ENCODE measurements around the gene NXPH2.

Gene NXPH2

DNA sequence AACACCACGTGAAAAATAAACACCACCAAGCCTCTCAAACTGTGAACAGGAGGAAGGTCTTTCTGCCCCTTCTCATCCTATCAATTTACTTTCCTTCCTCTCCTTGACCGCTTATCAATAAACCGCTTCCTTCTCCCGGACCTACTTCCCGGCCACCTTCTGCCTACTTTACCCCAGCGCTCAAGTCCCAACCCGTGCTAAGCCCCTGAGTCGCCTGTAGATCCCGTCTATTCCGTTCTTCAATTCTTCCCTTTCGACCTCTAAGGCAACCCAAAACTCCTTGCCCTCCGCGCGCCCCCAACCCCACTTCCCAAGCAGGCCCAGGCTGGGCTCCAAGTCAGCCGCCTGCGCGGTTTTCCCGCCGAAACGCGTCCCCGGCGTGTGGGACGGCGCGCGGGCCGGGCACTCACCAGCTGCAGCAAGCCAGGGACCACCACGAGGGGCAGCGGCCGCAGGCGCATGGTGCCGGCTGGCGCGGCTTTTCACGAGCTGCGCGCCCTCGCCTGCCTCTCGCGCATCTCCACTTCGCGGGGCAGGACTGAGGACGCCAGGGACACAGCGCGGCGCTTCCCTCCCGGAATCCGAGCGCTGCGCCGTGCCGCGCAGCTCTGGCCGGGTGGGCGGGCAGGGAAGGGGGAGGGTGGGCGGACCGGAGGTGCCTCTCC is at the start of gene NXPH2:
Gene NXPH2 (minus strand): TSS at position 610 of the 665 bp plus-strand sequence. CDS start 149 bp downstream, at position 461.
- TF ChIP-seq, protein P1, sequence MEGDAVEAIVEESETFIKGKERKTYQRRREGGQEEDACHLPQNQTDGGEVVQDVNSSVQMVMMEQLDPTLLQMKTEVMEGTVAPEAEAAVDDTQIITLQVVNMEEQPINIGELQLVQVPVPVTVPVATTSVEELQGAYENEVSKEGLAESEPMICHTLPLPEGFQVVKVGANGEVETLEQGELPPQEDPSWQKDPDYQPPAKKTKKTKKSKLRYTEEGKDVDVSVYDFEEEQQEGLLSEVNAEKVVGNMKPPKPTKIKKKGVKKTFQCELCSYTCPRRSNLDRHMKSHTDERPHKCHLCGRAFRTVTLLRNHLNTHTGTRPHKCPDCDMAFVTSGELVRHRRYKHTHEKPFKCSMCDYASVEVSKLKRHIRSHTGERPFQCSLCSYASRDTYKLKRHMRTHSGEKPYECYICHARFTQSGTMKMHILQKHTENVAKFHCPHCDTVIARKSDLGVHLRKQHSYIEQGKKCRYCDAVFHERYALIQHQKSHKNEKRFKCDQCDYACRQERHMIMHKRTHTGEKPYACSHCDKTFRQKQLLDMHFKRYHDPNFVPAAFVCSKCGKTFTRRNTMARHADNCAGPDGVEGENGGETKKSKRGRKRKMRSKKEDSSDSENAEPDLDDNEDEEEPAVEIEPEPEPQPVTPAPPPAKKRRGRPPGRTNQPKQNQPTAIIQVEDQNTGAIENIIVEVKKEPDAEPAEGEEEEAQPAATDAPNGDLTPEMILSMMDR (conservative IDR thresholded peaks at IDR 0.05; ENCODE audit: low read depth), result no peak
- no peak for DNase-seq (ENCODE audit: low spot score)
- CTCF ChIA-PET, result interaction anchor here (0.7 kb wide), 2 partner anchors 46 to 402 kb away, joined by 3 read pairs; no protein-coding TSS in a partner anchor
- POLR2A ChIA-PET (ENCODE audit: low non-redundant PET), result no interaction called here
- H3K27ac ChIP-seq, result no peak within 1 kb of the TSS

DNA sequence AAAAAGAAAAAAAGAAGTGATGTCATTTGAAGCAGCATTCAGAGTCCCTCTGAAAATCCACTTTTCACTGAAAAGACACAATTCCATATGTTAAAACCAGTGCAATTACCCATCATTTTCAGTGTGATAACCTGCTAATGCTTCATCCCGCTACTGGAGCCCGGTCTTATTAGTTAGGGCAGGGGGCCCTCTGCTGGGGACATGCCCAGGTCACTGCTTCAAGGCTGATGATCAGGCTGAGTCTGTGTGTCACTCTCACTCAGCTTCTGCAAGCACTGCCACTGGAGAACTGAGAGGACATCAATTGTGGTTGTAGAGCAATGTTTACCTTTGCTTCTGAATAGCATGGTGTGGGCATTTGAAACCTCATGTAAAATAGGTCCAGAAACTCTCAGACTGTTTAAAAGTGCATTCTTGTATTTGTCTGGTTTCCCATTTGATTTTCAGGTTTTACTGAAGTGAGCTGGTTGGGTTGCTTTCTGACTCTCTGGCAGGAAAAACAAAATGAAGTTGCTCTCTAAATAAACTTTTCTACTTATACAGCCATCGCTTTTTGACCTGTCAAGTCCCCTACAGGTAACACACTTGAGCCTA is 49.2 kb upstream of the NXPH2 start:
- DNase-seq (ENCODE audit: low spot score), result peak; percentile 29
- ChIA-PET CTCF (interaction anchor here (1.0 kb wide), 1 partner anchor 919 kb away, joined by 5 read pairs; no protein-coding TSS in a partner anchor), POLR2A (ENCODE audit: low non-redundant PET) (no interaction called here)
- H3K27ac ChIP-seq, result no peak overlapping the region
- TF ChIP-seq, protein P1 (conservative IDR thresholded peaks at IDR 0.05; ENCODE audit: low read depth), result 0 out of 2 replicates have a peak, but pooled peaks have one; percentile 24

DNA sequence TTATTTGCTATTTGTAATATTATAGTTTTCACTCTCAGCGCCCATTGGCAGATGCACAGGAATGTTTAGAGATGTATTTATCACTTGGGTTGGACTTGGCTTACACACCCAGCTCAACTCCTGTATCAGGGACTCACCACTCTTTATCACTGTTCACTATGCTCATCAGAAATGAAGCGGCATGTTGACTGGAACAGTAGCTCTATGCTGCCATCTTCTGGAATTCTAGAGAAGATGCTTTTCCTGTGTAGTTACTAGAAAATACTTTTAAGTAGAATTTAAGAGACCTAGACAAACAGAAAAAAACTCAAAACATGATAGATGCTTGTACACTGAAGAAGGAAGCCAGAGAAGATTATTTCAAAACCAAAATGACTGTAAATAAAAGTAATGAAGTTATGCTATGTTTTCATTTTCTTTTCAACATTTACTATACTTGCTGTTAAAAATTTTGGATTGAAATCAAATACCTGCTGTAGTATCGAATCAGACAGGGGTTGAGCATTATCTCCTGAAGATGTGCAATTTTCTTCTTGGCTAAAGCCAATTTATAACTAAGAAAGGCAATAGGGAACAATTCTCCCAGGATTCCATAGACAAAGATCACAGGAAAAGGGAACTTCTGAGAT is 47.4 kb upstream of the NXPH2 start:
- H3K27ac ChIP-seq, result no peak overlapping the region
- DNase-seq (ENCODE audit: low spot score), result peak; percentile 53
- TF ChIP-seq, protein P1 (conservative IDR thresholded peaks at IDR 0.05; ENCODE audit: low read depth), result peak; percentile 77
- ChIA-PET POLR2A (ENCODE audit: low non-redundant PET) (no interaction called here), CTCF (interaction anchor here (0.6 to 1.9 kb wide), 9 partner anchors 13 to 1544 kb away, joined by 3 to 8 read pairs (median 4); no protein-coding TSS in a partner anchor)

DNA sequence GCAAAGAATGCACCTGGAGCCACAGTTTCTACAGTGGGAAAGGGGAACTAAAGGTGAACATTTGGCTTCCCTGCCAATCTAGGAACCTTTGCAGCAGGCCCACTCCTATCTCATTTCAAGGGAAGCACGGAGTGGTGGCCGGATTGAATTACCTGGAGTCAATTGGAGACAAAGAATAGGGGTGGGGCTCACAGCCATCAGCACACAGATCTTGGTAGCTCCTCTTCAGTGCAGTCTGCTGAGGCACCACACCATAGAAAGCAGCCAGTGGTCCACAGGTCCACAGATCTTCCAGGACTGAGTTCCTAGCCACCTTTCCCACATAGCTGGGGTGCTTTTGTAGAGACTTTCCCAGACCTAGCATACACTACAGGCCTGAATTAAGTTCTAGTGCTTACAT is 43.5 kb upstream of the NXPH2 start:
- TF ChIP-seq, protein P1 (conservative IDR thresholded peaks at IDR 0.05; ENCODE audit: low read depth), result no peak
- no peak for DNase-seq (ENCODE audit: low spot score)
- no peak overlapping the region for H3K27ac ChIP-seq
- POLR2A ChIA-PET (ENCODE audit: low non-redundant PET), result no interaction called here
- CTCF ChIA-PET, result interaction anchor here (0.7 kb wide), 1 partner anchor 147 kb away, joined by 3 read pairs; no protein-coding TSS in a partner anchor

DNA sequence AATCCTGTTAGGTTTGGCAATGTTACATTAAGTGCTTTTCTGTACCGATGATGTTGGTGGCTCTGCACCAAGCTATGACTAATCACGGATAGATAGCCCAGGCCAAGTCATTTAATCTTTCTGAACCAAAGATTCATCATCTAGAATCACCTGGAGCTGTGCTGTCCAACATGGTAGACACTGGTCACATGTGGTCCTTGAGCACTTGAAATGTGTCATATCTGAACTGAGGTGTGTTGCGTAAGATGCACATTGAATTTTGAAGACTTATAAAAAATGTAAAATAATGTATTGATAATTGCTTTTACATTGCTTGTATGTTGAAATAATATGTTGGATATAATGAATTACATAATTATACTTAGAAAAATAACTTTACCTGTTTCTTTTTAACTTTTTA is 39.8 kb upstream of the NXPH2 start:
- DNase-seq (ENCODE audit: low spot score), result no peak
- ChIA-PET POLR2A (ENCODE audit: low non-redundant PET) (no interaction called here), CTCF (interaction anchor here (0.6 kb wide), 1 partner anchor 169 kb away, joined by 3 read pairs; no protein-coding TSS in a partner anchor)
- H3K27ac ChIP-seq, result no peak overlapping the region
- TF ChIP-seq, protein P1 (conservative IDR thresholded peaks at IDR 0.05; ENCODE audit: low read depth), result no peak

DNA sequence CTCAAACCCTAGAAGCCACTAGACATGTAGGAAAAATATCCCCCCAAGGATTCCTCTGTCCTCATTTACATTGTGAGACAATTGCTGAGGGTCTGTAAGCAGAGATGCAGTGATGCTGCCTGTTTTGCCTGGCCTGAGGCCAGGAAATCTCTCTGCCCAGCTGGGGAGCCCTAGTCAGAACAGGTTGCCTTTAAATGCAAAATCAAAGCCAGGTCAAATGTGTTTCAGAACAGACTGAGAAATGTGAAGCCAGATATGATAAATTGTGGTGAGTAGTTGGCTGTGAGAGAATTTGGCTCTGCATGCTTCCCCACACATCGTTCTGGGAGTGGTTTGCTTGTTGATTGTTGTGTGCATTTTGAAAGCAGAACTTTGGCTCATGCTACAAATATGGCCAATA is 38.4 kb upstream of the NXPH2 start:
- ChIA-PET CTCF (no interaction called here), POLR2A (ENCODE audit: low non-redundant PET) (no interaction called here)
- TF ChIP-seq, protein P1 (conservative IDR thresholded peaks at IDR 0.05; ENCODE audit: low read depth), result no peak
- H3K27ac ChIP-seq, result no peak overlapping the region
- DNase-seq (ENCODE audit: low spot score), result no peak
